ENCODE measurements around the gene LILRB5.
"Not testable (repeated sequence)": the region's sequence is repeated elsewhere in the genome, so short reads cannot be mapped to it uniquely, and the experiment has no call there.

The LILRB5 gene

GRCh38 chr19:54297759-54298305 lies 40.8 kb upstream of the LILRB5 start:
- no peak overlapping the region for H3K4me3 ChIP-seq (ENCODE audit: low read depth, low read length)
- peak; percentile 13 for TF ChIP-seq CTCF (IDR thresholded peaks at IDR 0.05; ENCODE audit: insufficient read depth, low read depth, low read length, missing control alignments)
- no peak for DNase-seq (ENCODE audit: low read depth)

- TF ChIP-seq CTCF (IDR thresholded peaks at IDR 0.05; ENCODE audit: insufficient read depth, low read depth, low read length, missing control alignments): no peak
Observed at GRCh38 chr19:54294539-54294938, 37.5 kb upstream of the LILRB5 start.

DNA sequence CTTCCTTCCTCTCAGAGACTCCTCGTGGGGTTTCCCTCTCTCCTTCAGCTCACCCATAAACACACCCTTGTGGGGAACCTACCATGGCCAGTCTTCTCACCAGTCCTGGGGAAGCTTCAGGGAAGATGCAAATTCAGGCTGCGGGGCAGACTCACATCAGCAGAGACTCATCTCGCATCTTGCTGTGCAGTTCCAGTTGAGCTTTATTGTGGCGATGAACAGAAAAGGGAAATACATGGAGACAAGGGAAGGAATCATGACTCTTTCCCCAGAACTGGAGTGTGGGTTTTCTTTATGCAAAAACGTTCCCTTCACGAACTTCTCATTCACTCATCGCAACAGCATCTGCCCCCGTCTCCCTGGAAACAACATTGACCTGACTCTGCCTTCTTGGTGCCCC lies 32.1 kb upstream of the LILRB5 start:
- not testable (repeated sequence) for H3K4me3 ChIP-seq (ENCODE audit: low read depth, low read length); DNase-seq (ENCODE audit: low read depth)

More at GRCh38 chr19:54294539-54294938, 37.5 kb upstream of the LILRB5 start:
- DNase-seq (ENCODE audit: low read depth): no peak
- no peak overlapping the region for H3K4me3 ChIP-seq (ENCODE audit: low read depth, low read length)

DNA sequence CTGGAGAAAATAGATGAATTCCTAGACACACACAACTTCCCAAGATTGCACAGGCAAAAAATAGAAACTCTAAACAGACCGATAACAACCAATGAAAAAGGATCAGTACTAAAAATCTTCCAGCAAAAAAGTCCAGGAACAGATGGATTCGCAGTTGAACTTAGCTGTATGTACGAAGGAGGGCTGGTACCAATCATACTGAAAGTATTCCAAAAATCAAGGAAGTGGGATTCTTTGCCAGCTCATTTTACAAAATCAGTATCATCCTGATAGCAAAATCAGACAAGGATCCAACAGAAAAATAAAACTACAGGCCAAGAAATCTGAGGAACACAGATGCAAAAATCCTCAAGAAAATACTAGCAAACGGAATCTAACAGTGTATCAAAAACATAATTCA lies 30.4 kb upstream of the LILRB5 start:
- no peak for DNase-seq (ENCODE audit: low read depth)
- no peak for TF ChIP-seq CTCF (IDR thresholded peaks at IDR 0.05; ENCODE audit: insufficient read depth, low read depth, low read length, missing control alignments)
- no peak overlapping the region for H3K4me3 ChIP-seq (ENCODE audit: low read depth, low read length)

- not testable (repeated sequence) for H3K4me3 ChIP-seq (ENCODE audit: low read depth, low read length)
- DNase-seq (ENCODE audit: low read depth): peak; percentile 12
Observed at GRCh38 chr19:54286283-54286682, 29.2 kb upstream of the LILRB5 start.

- DNase-seq (ENCODE audit: low read depth); H3K4me3 ChIP-seq (ENCODE audit: low read depth, low read length): not testable (repeated sequence)
Observed at GRCh38 chr19:54285427-54286056, 28.5 kb upstream of the LILRB5 start.

DNA sequence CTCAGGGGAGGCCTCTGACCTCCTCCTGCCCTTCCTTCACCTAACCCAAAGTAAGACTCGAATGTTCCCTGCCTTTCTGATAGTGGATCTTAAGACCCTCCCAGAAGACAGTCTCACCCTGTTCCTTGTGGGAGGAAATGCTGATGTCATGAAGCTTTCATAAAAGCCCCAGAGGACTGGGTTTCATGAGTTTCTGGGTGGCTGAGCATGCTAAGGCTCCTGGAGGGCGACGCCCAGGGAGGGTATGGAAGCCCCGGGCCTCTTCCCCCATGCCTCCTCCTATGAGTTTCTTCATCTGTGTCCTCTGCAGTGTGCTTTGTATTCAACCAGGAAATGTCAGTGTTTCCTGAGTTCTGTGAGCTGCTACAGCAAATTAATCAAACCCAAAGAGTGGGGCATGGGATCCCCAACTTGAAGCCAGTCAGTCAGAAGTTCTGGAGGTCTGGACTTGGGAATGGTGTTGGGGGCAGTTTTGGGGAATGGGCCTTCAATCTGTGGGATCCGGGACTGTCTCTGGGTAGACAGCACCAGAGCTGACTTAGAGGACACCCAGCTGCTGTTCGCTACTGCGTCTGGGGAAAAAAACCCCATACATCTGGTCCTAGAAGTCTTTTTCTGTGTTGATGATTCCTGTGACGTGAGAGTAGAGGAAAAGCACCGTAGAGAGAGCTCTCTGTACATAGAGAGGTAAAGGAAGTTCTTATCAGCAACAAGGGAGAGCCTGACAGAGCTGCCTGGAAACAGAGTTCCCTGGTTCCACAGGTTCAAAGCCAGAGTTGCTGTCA lies 25.8 kb upstream of the LILRB5 start:
- peak; percentile 5 for DNase-seq (ENCODE audit: low read depth)
- H3K4me3 ChIP-seq (ENCODE audit: low read depth, low read length): no peak overlapping the region
- no peak for TF ChIP-seq CTCF (IDR thresholded peaks at IDR 0.05; ENCODE audit: insufficient read depth, low read depth, low read length, missing control alignments)

DNA sequence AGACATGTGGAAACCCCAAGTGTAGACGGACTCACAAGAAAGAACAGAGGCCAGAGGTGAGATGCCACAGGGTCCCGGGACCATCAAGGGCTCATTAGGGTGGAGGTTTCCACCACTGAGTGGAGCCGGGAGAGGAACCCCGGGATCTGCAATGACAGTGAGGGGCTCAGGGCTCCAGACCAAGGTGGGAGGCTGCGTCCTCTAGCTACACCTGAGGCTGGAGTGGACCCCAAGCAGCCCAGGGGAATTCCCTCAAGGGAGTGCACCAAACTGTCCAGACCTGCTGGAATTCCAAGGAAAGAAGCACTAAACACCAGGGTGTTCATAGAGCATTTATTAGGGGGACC lies 24.6 kb upstream of the LILRB5 start:
- not testable (repeated sequence) for DNase-seq (ENCODE audit: low read depth); H3K4me3 ChIP-seq (ENCODE audit: low read depth, low read length)

DNA sequence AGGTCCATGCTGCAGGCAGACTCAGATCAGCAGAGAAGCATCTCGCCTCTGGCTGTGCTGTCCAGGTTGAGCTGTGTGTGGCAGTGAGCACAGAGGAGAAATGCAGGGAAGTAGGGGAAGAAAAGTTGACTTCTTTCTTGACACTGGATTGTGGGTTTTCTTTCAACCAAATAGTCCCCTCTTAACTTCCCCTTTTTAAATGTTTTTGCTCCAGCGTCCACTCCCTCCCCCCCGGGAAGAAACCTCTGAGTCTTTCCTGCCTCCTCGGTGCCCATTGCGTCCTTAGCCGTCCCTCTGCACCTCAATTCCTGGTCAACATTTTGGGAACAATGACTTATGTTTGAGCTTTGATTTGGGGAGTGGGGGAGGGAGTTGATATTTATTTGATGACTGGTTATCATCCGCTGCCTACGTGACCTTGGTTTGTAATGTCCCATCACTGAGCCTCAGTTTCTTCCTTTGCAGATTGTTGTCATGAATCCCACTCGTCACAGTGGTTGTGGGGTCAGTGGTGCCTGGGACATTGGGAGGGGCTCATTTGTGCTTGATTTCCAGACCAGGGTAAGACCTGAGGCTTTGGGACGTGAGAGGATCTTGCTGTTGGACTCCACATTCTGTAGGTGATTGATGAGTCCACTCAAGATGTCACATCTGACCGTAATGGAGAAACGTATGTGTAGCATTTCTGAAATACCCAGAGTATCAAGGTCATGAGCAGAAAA lies 24.1 kb upstream of the LILRB5 start, which contains the start of gene LILRB2:
Gene LILRB2, minus strand, starts transcription at position 104 of the 722 bp plus-strand sequence. CDS start 614 bp downstream, outside the sequence.
- no peak within 1 kb of the TSS for H3K4me3 ChIP-seq (ENCODE audit: low read depth, low read length)
- no peak for TF ChIP-seq CTCF (IDR thresholded peaks at IDR 0.05; ENCODE audit: insufficient read depth, low read depth, low read length, missing control alignments)
- DNase-seq (ENCODE audit: low read depth): no peak

DNA sequence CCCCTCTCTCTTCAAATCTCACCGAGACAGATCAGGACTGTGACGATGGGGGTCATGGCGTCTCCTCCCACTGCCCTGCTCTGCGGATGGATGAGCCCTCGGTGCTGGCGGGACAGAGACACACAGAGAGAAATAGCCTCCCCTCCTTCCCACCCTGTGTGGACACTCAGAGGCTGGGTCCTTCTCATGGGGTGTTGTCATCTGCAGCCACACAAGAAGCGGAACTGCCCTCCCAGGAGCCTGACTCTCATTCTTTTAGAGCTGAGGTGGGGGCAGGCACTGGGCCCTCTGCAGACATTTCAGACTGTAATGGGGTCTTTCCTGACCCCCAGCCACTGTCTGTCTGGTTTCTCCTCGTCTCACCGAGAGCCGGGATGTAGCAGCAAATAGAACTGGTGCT lies 23.4 kb upstream of the LILRB5 start:
- H3K4me3 ChIP-seq (ENCODE audit: low read depth, low read length): not testable (repeated sequence)

GRCh38 chr19:54280025-54280424 lies 23.0 kb upstream of the LILRB5 start:
- DNase-seq (ENCODE audit: low read depth); H3K4me3 ChIP-seq (ENCODE audit: low read depth, low read length): not testable (repeated sequence)

More for the DNA sequence above, 23.4 kb upstream of the LILRB5 start:
- not testable (repeated sequence) for DNase-seq (ENCODE audit: low read depth)
